Liver (tissue), 9 donors: ENCODE data around the gene GRK5. TPM values are rescaled to one million over a fixed set of nuclear protein-coding genes. Genes with fewer than 3 reads are reported as not detected.

Experiments used
- DNase-seq: peaks from one replicate; pipeline ENCODE4 v3.0.0-alpha.2; 2017; ENCODE audit warnings: low spot score
- H3K27ac ChIP-seq, 2 donors: one replicate each; pipeline ENCODE4 v1.7.0; 2013; ENCODE audit warnings: inconsistent platforms in 2 of 2, low read length in 2 of 2, control low read depth in 1 of 2, low read depth in 1 of 2, mild to moderate bottlenecking in 1 of 2
- H3K27me3 ChIP-seq, 4 donors: one replicate each; pipeline versions ENCODE4 v1.6.1 to v1.7.0; 2013; ENCODE audit warnings: low read length in 3 of 4, inconsistent platforms in 1 of 4, mild to moderate bottlenecking in 1 of 4, moderate library complexity in 1 of 4; ENCODE audit not compliant: control insufficient read depth in 4 of 4, insufficient read depth in 4 of 4
- H3K36me3 ChIP-seq, 4 donors: one replicate each; pipeline versions ENCODE4 v1.6.1 to v1.7.0; 2013; ENCODE audit warnings: low read length in 3 of 4, mild to moderate bottlenecking in 3 of 4, low read depth in 1 of 4, moderate library complexity in 1 of 4; ENCODE audit not compliant: control insufficient read depth in 4 of 4, insufficient read depth in 3 of 4
- H3K4me1 ChIP-seq, 4 donors: one replicate each; pipeline versions ENCODE4 v1.6.1 to v1.7.0; 2013; ENCODE audit warnings: low read length in 3 of 4, mild to moderate bottlenecking in 3 of 4, moderate library complexity in 1 of 4; ENCODE audit not compliant: control insufficient read depth in 4 of 4, insufficient read depth in 4 of 4
- H3K4me3 ChIP-seq, 3 donors: one replicate each; pipeline versions ENCODE4 v1.6.1 to v1.7.0; 2013; ENCODE audit warnings: low read length in 3 of 3, control low read depth in 1 of 3, low read depth in 1 of 3, mild to moderate bottlenecking in 1 of 3
- H3K9ac ChIP-seq, 2 donors: one replicate each; pipeline ENCODE4 v1.7.0; 2013; ENCODE audit warnings: low read length in 2 of 2, mild to moderate bottlenecking in 2 of 2, moderate library complexity in 2 of 2, control low read depth in 1 of 2, low read depth in 1 of 2
- H3K9me3 ChIP-seq, 4 donors: one replicate each; pipeline versions ENCODE4 v1.6.1 to v1.7.0; 2013; ENCODE audit warnings: low read length in 3 of 4; ENCODE audit not compliant: control insufficient read depth in 4 of 4
- CTCF ChIP-seq: fragments of 150-350 bp; IDR thresholded peaks from 2 replicates; pipeline ENCODE4 v1.5.1; 2017; ENCODE audit warnings: improper control_type of control experiment, low read depth, low read length; ENCODE audit not compliant: missing input control
- EGR1 ChIP-seq, 2 donors: IDR thresholded peaks; 2 replicates each; pipeline ENCODE4 v1.6.1; 2016 to 2018; ENCODE audit warnings: antibody characterized with exemption in 2 of 2, low read depth in 2 of 2
- HNF4A ChIP-seq, 2 donors: conservative IDR thresholded peaks; 2 replicates each; pipeline ENCODE4 v1.6.1; 2016; ENCODE audit warnings: antibody characterized with exemption in 2 of 2, mild to moderate bottlenecking in 2 of 2
- NR2F2 ChIP-seq: IDR thresholded peaks from 2 replicates; pipeline ENCODE4 v1.6.1; 2016; ENCODE audit warnings: antibody characterized with exemption
- REST ChIP-seq: IDR thresholded peaks from 2 replicates; pipeline ENCODE4 v1.6.1; 2016; ENCODE audit warnings: antibody characterized with exemption, mild to moderate bottlenecking
- SP1 ChIP-seq: IDR thresholded peaks from 2 replicates; pipeline ENCODE4 v1.6.1; 2018; ENCODE audit warnings: antibody characterized with exemption, mild to moderate bottlenecking
- TAF1 ChIP-seq: conservative IDR thresholded peaks from 2 replicates; pipeline ENCODE4 v1.6.1; 2016; ENCODE audit warnings: antibody characterized with exemption, mild to moderate bottlenecking
- YY1 ChIP-seq: IDR thresholded peaks from 2 replicates; pipeline ENCODE4 v1.6.1; 2016; ENCODE audit warnings: antibody characterized with exemption, mild to moderate bottlenecking
- whole genome bisulfite sequencing: extraction: QIAGEN DNeasy Blood & Tissue Kit; methylation state at CpG from one replicate; pipeline ENCODE4 v1.1.7; 2013; 5-methylcytosine and 5-hydroxymethylcytosine counted together
- polyA plus RNA-seq, 2 donors: library from polyadenylated mRNA; stranded (reverse) in 1 of 2; unstranded in 1 of 2; fragments of 200-250 nt in 1 of 2; fragments of >200 nt in 1 of 2; fragmentation: Nextera tagmentation in 1 of 2; extraction: Ambion mirVana in 1 of 2; gene quantifications; one replicate each; pipeline versions ENCODE4 v1.2.1 to v1.2.3, GENCODE V29; 2013 to 2015
- total RNA-seq, 2 donors: library from RNA; depleted of rRNA; stranded (reverse); fragments of >200 nt; gene quantifications; one replicate each; pipeline ENCODE4 v1.2.3, GENCODE V29; 2014
- donor health status: healthy.
- donor health status: healthy.
- donor health status: healthy.
- donor health status: healthy.
- donor health status: healthy.

GRK5 gene
- total and polyA plus RNA-seq, 4 donors, result 2.1 to 6.6 (median 5.1) TPM

GRCh38 chr10:119377958-119378736 is 170.8 kb downstream of the GRK5 start:
- no peak for TF ChIP-seq NR2F2
- TF ChIP-seq REST, result no peak
- DNase-seq, result no peak
- WGBS, result 89% methylated on average over 29 of the region's 29 CpGs
- Histone ChIP-seq H3K9ac (no peak overlapping the region), H3K4me3 (no peak overlapping the region), H3K9me3 (no peaks in the 10 kb centered on the region), H3K27me3 (no peaks in the 10 kb centered on the region), H3K4me1 (no peaks in the 10 kb centered on the region), H3K36me3 (no peaks in the 10 kb centered on the region), H3K27ac (no peak overlapping the region)

GRCh38 chr10:119378737-119379067 is 171.3 kb downstream of the GRK5 start:
- Histone ChIP-seq H3K9ac (no peak overlapping the region), H3K9me3 (no peaks in the 10 kb centered on the region), H3K4me1 (no peaks in the 10 kb centered on the region), H3K27me3 (no peaks in the 10 kb centered on the region), H3K4me3 (no peak overlapping the region), H3K27ac (no peak overlapping the region), H3K36me3 (no peaks in the 10 kb centered on the region)
- no peak for DNase-seq
- WGBS, result 95% methylated on average over 8 of the region's 8 CpGs
- TF ChIP-seq EGR1 (IDR thresholded peaks at IDR 0.05; ENCODE audit: low read depth in 2 of 2) (no peak), YY1 (no peak), CTCF (no peak), SP1 (no peak), HNF4A (conservative IDR thresholded peaks at IDR 0.05) (no peak), REST (no peak), TAF1 (no peak)
